Measurements from ENCODE around the gene ENOX1.
"Not testable (repeated sequence)": the region's sequence is repeated elsewhere in the genome, so short reads cannot be mapped to it uniquely, and the experiment has no call there.

Gene ENOX1

GRCh38 chr13:43446126-43446525 lies 340.6 kb downstream of the ENOX1 start:
- no peak overlapping the region for H3K4me3 ChIP-seq (ENCODE audit: low read length)
- TF ChIP-seq ZNF274 (IDR thresholded peaks at IDR 0.05; ENCODE audit: low read depth, low read length), result no peak

- no peak overlapping the region for H3K4me3 ChIP-seq (ENCODE audit: low read length)
- TF ChIP-seq ZNF274 (IDR thresholded peaks at IDR 0.05; ENCODE audit: low read depth, low read length), result no peak
These were observed 341.1 kb downstream of the ENOX1 start for GRCh38 chr13:43445668-43446067.

DNA sequence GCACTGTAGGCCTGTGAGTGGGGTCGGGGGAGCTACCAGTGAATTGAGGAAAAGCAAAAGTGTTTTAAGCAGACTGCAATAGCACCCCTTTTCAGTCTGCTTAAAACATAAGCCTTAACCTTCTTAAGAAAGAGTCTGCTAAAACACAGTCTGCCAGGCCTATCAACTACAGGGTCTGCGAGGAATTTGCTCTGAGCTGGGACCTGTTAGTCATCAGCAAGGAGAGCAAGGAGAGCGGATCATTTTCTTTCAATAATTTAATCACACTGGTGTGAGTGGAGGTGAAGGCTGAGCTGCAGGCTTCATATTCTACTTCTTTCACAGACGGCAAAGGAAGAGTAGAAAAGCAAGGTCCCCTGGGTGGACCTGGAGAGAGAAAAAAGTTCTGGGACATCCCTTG lies 342.7 kb downstream of the ENOX1 start:
- H3K4me3 ChIP-seq (ENCODE audit: low read length), result no peak overlapping the region
- TF ChIP-seq ZNF274 (IDR thresholded peaks at IDR 0.05; ENCODE audit: low read depth, low read length), result no peak

GRCh38 chr13:43441899-43442499 lies 344.8 kb downstream of the ENOX1 start:
- H3K4me3 ChIP-seq (ENCODE audit: low read length), result no peak overlapping the region
- TF ChIP-seq ZNF274 (IDR thresholded peaks at IDR 0.05; ENCODE audit: low read depth, low read length), result no peak

GRCh38 chr13:43441464-43441863 lies 345.3 kb downstream of the ENOX1 start:
- TF ChIP-seq ZNF274 (IDR thresholded peaks at IDR 0.05; ENCODE audit: low read depth, low read length), result no peak
- H3K4me3 ChIP-seq (ENCODE audit: low read length), result no peak overlapping the region

DNA sequence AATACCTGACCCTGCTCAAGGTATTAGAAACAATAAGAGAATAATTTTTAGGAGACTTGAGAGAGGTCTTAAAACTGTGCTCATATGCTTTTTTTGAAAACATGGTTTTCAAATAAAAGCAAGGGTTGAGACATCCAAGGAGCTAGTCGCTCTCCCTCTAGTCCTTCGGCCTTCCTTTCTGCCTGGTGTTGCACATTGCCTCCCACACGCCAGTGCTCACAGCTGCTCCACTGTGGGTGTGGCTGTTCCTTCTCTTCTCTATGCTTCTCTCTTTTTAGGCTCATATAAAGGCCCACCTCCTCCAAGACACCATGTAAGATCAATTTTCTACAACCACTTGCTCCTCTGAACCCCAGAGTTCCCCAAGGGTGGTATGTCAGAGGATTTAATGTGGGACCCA lies 352.6 kb downstream of the ENOX1 start:
- no peak overlapping the region for H3K4me3 ChIP-seq (ENCODE audit: low read length)
- no peak for TF ChIP-seq ZNF274 (IDR thresholded peaks at IDR 0.05; ENCODE audit: low read depth, low read length)

DNA sequence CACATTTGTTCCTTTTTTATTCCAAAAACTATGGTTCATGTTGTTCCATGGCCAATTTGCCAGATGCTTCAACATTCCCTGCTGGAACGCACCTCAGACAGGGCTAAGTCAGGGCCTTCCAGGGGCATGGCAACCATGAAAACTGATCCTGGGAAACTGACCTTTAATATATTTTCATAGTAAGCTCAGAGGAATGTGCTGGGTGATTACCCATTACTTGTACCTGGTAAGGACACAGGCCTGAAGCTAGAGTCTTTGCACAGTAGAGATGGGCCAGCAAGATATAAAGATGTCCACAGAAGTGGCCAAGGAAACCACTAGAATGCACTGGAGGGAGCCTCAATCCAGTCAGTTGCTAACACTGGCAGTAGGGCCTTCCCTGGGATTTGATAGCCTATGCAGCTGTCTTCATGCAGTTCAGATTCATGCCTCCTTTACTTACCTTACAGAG lies 353.1 kb downstream of the ENOX1 start:
- TF ChIP-seq ZNF274 (IDR thresholded peaks at IDR 0.05; ENCODE audit: low read depth, low read length), result no peak
- H3K4me3 ChIP-seq (ENCODE audit: low read length), result no peak overlapping the region

DNA sequence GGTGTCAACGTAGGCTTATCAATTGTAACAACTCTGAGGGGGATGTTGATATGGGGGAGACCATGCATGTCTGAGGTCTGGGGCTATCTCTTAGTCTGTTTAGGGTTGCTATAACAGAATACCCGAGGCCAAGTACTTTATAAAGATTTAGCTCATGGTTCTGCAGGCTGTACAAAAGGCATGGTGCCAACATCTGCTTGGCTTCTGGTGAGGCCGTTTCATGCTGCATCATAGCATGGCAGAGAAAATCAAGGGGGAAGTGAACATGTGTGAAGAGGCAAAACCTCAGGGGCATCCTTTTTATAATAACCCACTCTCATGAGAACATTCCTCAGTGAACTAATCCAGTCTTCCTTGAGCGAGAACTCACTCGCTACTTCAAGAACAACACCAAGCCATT lies 353.8 kb downstream of the ENOX1 start:
- no peak for TF ChIP-seq ZNF274 (IDR thresholded peaks at IDR 0.05; ENCODE audit: low read depth, low read length)
- H3K4me3 ChIP-seq (ENCODE audit: low read length), result no peak overlapping the region

DNA sequence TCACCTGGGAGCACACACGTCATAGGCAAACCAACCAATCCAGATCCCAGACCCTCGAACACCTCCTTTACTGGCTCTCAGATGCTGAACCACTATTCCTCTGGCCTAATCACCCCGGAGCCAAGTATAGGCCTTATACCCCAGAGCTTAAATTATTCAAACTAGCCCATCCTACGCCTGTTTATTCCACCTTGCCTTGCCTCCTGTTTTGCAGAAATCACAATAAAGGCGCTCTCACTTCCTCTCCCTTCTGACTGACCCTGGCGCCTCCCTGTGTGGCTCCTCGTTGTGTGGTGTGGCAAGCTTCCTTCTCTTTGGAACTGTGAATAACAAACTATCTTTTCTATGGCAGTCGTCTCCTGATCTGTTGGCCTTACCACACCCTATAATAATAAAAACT lies 354.9 kb downstream of the ENOX1 start:
- TF ChIP-seq ZNF274 (IDR thresholded peaks at IDR 0.05; ENCODE audit: low read depth, low read length), result no peak
- no peak overlapping the region for H3K4me3 ChIP-seq (ENCODE audit: low read length)

GRCh38 chr13:43431290-43431716 lies 355.5 kb downstream of the ENOX1 start:
- no peak for TF ChIP-seq ZNF274 (IDR thresholded peaks at IDR 0.05; ENCODE audit: low read depth, low read length)
- H3K4me3 ChIP-seq (ENCODE audit: low read length), result no peak overlapping the region

DNA sequence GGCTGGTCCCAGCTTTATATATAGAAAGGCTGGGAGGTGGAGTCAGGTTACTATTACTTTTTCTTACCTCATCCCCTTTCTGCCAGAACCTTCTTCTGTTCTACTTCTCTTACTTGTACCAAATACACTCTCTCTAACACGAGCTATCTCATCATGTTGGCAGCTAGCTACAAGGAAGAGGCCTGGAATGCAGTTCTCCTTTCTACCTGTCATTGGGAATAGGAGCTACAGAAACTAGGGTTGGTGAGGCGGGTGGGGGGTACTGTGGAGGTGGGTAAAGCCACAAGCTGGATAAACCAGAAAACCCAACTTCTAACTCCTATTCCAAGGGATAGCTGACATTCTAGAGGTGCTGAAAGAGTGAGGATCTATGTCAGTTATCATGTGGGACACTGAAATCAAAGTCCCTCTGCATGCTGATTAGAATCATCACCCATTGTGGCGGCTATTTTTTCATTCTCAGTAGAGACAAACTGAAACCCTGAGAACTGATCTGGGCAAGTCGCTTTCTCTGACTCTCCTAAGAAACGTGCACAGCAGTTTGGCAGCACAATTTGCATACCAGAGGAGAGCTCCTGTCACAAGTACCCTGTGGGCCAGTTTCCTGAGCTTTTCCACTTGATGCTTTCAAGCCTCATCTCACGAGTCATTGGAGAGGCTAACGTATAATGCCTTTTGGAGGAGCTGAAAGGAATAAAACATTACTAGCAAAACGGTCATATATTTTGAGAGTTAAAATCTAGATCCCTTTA lies 358.1 kb downstream of the ENOX1 start:
- H3K4me3 ChIP-seq (ENCODE audit: low read length), result no peak overlapping the region
- no peak for TF ChIP-seq ZNF274 (IDR thresholded peaks at IDR 0.05; ENCODE audit: low read depth, low read length)

DNA sequence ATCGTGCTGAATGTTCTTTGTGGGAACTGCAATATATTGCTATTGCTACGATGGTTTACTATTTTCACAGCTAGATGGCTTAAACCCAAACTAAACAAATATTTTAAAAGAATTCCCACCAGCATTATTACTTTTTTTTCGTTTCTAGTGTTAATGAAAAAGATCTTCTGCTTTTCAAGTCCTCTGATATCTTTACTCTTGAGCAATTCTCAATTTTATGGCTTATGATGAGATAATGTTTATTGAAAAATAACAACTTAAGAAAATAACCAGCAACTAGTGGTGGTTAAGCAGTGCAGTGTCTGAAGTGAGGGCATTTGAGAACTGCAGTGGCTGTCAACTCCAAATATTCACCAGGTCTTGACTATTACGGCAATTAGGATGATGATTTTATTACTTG lies 360.4 kb downstream of the ENOX1 start:
- no peak overlapping the region for H3K4me3 ChIP-seq (ENCODE audit: low read length)
- no peak for TF ChIP-seq ZNF274 (IDR thresholded peaks at IDR 0.05; ENCODE audit: low read depth, low read length)

DNA sequence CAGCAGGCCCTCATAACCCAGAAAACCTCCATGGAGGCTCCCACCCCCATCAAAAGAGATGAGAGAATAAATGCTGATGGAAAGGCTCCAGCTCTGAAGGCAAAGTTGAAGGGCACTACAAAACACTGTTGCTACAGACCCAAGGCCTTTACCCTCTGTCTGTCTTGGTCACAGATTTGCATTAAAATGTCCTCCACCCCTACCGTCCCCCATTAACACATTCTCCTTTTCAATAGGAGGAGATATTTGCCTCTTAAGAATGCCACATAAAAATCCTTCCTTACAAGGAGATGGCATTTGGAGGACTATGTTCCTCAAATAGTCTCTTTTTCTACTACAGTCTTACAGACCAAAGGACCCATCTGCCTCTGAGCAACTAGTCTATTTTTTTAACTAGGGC lies 361.5 kb downstream of the ENOX1 start:
- no peak for TF ChIP-seq ZNF274 (IDR thresholded peaks at IDR 0.05; ENCODE audit: low read depth, low read length)
- H3K4me3 ChIP-seq (ENCODE audit: low read length), result no peak overlapping the region

- H3K4me3 ChIP-seq (ENCODE audit: low read length), result no peak overlapping the region
- TF ChIP-seq ZNF274 (IDR thresholded peaks at IDR 0.05; ENCODE audit: low read depth, low read length), result no peak
These were observed 362.4 kb downstream of the ENOX1 start for GRCh38 chr13:43424412-43424811.

- no peak for TF ChIP-seq ZNF274 (IDR thresholded peaks at IDR 0.05; ENCODE audit: low read depth, low read length)
- no peak overlapping the region for H3K4me3 ChIP-seq (ENCODE audit: low read length)
These were observed 364.7 kb downstream of the ENOX1 start for GRCh38 chr13:43422116-43422515.

GRCh38 chr13:43416842-43417241 lies 369.9 kb downstream of the ENOX1 start:
- H3K4me3 ChIP-seq (ENCODE audit: low read length), result not testable (repeated sequence)

- H3K4me3 ChIP-seq (ENCODE audit: low read length), result not testable (repeated sequence)
These were observed 370.4 kb downstream of the ENOX1 start for GRCh38 chr13:43416408-43416807.

DNA sequence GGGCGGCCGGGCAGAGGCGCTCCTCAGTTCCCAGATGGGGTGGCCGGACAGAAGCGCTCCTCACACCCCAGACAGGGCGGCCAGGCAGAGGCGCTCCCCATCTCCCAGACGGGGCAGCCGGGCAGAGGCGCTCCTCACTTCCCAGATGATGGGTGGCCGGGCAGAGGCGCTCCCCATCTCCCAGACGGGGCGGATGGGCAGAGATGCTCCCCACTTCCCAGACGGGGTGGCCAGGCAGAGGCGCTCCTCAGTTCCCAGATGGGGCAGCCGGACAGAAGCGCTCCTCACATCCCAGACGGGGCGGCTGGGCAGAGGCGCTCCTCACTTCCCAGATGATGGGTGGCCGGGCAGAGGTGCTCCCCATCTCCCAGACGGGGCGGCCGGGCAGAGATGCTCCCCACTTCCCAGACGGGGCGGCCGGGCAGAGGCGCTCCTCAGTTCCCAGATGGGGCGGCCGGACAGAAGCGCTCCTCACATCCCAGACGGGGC lies 370.8 kb downstream of the ENOX1 start:
- H3K4me3 ChIP-seq (ENCODE audit: low read length), result not testable (repeated sequence)
